AG04450 (cell line): ENCODE measurements around the gene CTBP1. TPM values are rescaled to one million over a fixed set of nuclear protein-coding genes. Genes with fewer than 3 reads are reported as not detected.
"Not testable (repeated sequence)": the region's sequence is repeated elsewhere in the genome, so short reads cannot be mapped to it uniquely, and the experiment has no call there.

Experiments used
- CTCF ChIA-PET: fragments of 300-600, 350-600 bp; formaldehyde crosslinking; extraction: SDS; loops from one replicate; lab custom pipeline; 2022; ENCODE audit warnings: antibody characterized with exemption, inconsistent platforms; lab: Charles Lee
- POLR2A ChIA-PET: fragments of 350-600 bp; formaldehyde crosslinking; extraction: SDS; loops from one replicate; lab custom pipeline; 2021; ENCODE audit warnings: antibody characterized with exemption, inconsistent platforms; lab: Yijun Ruan, JAX
- DNase-seq: peaks from one replicate; pipeline ENCODE4 v3.0.0-alpha.2; 2011; ENCODE audit warnings: low read depth, low spot score
- H3K27ac ChIP-seq: one replicate; pipeline ENCODE4 v1.5.1; 2012; ENCODE audit warnings: low read depth, low read length, control low read depth
- H3K27me3 ChIP-seq: one replicate; pipeline ENCODE4 v1.6.0; 2012; ENCODE audit warnings: low read length; ENCODE audit not compliant: control insufficient read depth, insufficient read depth
- H3K4me3 ChIP-seq: 2 replicates; pipeline ENCODE4 v1.5.1; 2011; ENCODE audit warnings: mild to moderate bottlenecking, low read depth, low read length, control low read depth
- H3K9me3 ChIP-seq: 2 replicates; pipeline ENCODE4 v1.5.1; 2012; ENCODE audit warnings: low read length; ENCODE audit not compliant: control insufficient read depth, insufficient read depth
- CTCF ChIP-seq: IDR thresholded peaks from 2 replicates; pipeline ENCODE4 v1.5.1; 2011; ENCODE audit warnings: low read depth, low read length, control low read depth, inconsistent platforms
- polyA plus RNA-seq: library from polyadenylated mRNA; depleted of rRNA; stranded (reverse); fragments of >200 nt; gene quantifications from 2 replicates; pipeline ENCODE4 v1.2.3, GENCODE V29; 2011

Gene CTBP1
- polyA plus RNA-seq, 1 experiment: 72.6 TPM

- DNase-seq: no peak
- no peaks in the 10 kb centered on the region; the same call in 1 of the 2 replicates for H3K9me3 ChIP-seq
- POLR2A ChIA-PET: no interaction called here
- TF ChIP-seq CTCF: no peak
- H3K4me3 ChIP-seq: no peak overlapping the region
- CTCF ChIA-PET: no interaction called here
- H3K27me3 ChIP-seq: no peaks in the 10 kb centered on the region
- no peak overlapping the region for H3K27ac ChIP-seq
These were observed 44.6 kb upstream of the CTBP1 start for GRCh38 chr4:1293531-1293941.

GRCh38 chr4:1292703-1293011, 43.7 kb upstream of the CTBP1 start:
- H3K4me3 ChIP-seq, CTCF ChIA-PET, H3K9me3 ChIP-seq, DNase-seq, POLR2A ChIA-PET, H3K27me3 ChIP-seq, H3K27ac ChIP-seq: not testable (repeated sequence)

- H3K4me3 ChIP-seq: no peak overlapping the region
- no peaks in the 10 kb centered on the region; the same call in 1 of the 2 replicates for H3K9me3 ChIP-seq
- POLR2A ChIA-PET: no interaction called here
- no peak for DNase-seq
- TF ChIP-seq CTCF: no peak
- H3K27ac ChIP-seq: no peak overlapping the region
- no peaks in the 10 kb centered on the region for H3K27me3 ChIP-seq
- CTCF ChIA-PET: no interaction called here
These were observed 43.2 kb upstream of the CTBP1 start for GRCh38 chr4:1291996-1292702.

GRCh38 chr4:1291091-1291490, 42.2 kb upstream of the CTBP1 start:
- no peak for TF ChIP-seq CTCF
- no peaks in the 10 kb centered on the region for H3K27me3 ChIP-seq
- CTCF ChIA-PET: no interaction called here
- H3K9me3 ChIP-seq: peaks cover 4% of the 10 kb centered on the region; the same call in 1 of the 2 replicates
- no peak for DNase-seq
- H3K4me3 ChIP-seq: peak overlapping the region; percentile 79
- no peak overlapping the region for H3K27ac ChIP-seq
- POLR2A ChIA-PET: interaction anchor here (0.6 to 2.7 kb wide), 2 partner anchors 18 to 56 kb away, joined by 3 to 17 read pairs; partner anchors contain the start of gene UVSSA

- Histone ChIP-seq H3K9me3 (peaks cover 9% of the 10 kb centered on the region; the same call in 1 of the 2 replicates), H3K27ac (peak overlapping the region; percentile 11), H3K4me3 (peak overlapping the region; percentile 79), H3K27me3 (no peaks in the 10 kb centered on the region)
- CTCF ChIA-PET: no interaction called here
- TF ChIP-seq CTCF: no peak
- POLR2A ChIA-PET: interaction anchor here (0.6 to 2.7 kb wide), 2 partner anchors 19 to 57 kb away, joined by 3 to 17 read pairs; partner anchors contain the start of gene UVSSA
- no peak for DNase-seq
These were observed 41.4 kb upstream of the CTBP1 start for GRCh38 chr4:1290165-1290977.
